Renal cortical epithelial cell (primary cell): ENCODE data around the gene PERP. TPM values are rescaled to one million over a fixed set of nuclear protein-coding genes. Genes with fewer than 3 reads are reported as not detected.
A peak's percentile ranks its signal among the peaks of the same experiment; 100 is the strongest.

Experiments used
- DNase-seq: peaks from one replicate; pipeline ENCODE4 v3.0.0-alpha.2; 2011; ENCODE audit warnings: low read depth
- total RNA-seq: library from RNA; depleted of rRNA; stranded (reverse); fragments of >200 nt; gene quantifications from 2 replicates; pipeline ENCODE4 v1.2.3, GENCODE V29; 2014

Gene PERP
- total RNA-seq, 1 donor from 2014 or later = 49.8 TPM

GRCh38 chr6:138044972-138045371 is 62.2 kb downstream of the PERP start:
- no peak for DNase-seq

- DNase-seq = peak; percentile 23
Observed at GRCh38 chr6:138044458-138044857, 62.8 kb downstream of the PERP start.

Other genes starting within 250 kb of the PERP start
- 35.2 and 53.7 TPM in 2 replicates for gene TNFAIP3, start 240.2 kb downstream of the PERP start, total RNA-seq
- gene ARFGEF3, start 54.5 kb upstream of the PERP start, total RNA-seq = 8.7 and 13.8 TPM in 2 replicates
- gene PBOV1, start 111.1 kb upstream of the PERP start, total RNA-seq = not detected in 2 replicates